ENCODE results near the gene REEP6.
A peak's percentile ranks its signal among the peaks of the same experiment; 100 is the strongest.
"Not testable (repeated sequence)": the region's sequence is repeated elsewhere in the genome, so short reads cannot be mapped to it uniquely, and the experiment has no call there.

REEP6 gene

GRCh38 chr19:1473085-1473851 lies 17.7 kb upstream of the REEP6 start:
- DNase-seq: no peak

GRCh38 chr19:1474011-1474764 lies 16.8 kb upstream of the REEP6 start:
- DNase-seq: no peak

- DNase-seq: no peak
Observed at GRCh38 chr19:1474765-1475351, 16.1 kb upstream of the REEP6 start.

- no peak for DNase-seq
Observed at GRCh38 chr19:1475751-1476437, 15.1 kb upstream of the REEP6 start.

- DNase-seq: not testable (repeated sequence)
Observed at GRCh38 chr19:1477056-1477455, 13.9 kb upstream of the REEP6 start.

GRCh38 chr19:1478934-1479707 lies 11.9 kb upstream of the REEP6 start, which contains the start of gene C19orf25:
TSS of gene C19orf25 (minus strand) at chr19:1479215. CDS start at chr19:1478903, 312 bp downstream.
- peak; percentile 94 for DNase-seq

- no peak for DNase-seq
Observed at GRCh38 chr19:1481224-1481892, 9.6 kb upstream of the REEP6 start.

- DNase-seq: no peak
Observed at GRCh38 chr19:1481893-1482360, 9.1 kb upstream of the REEP6 start.

GRCh38 chr19:1482361-1483130 lies 8.4 kb upstream of the REEP6 start:
- no peak for DNase-seq

- DNase-seq: no peak
Observed at GRCh38 chr19:1483131-1483978, 7.6 kb upstream of the REEP6 start.

- no peak for DNase-seq
Observed at GRCh38 chr19:1483979-1484428, 7.0 kb upstream of the REEP6 start.

GRCh38 chr19:1486720-1487575 lies 4.0 kb upstream of the REEP6 start:
- no peak for DNase-seq

GRCh38 chr19:1487576-1488281 lies 3.3 kb upstream of the REEP6 start:
- DNase-seq: no peak

- no peak for DNase-seq
Observed at GRCh38 chr19:1488282-1488601, 2.7 kb upstream of the REEP6 start.

- no peak for DNase-seq
Observed at GRCh38 chr19:1489463-1490310, 1.3 kb upstream of the REEP6 start.

- peak; percentile 98 for DNase-seq
Observed at GRCh38 chr19:1490311-1491113, 469 bp upstream of the REEP6 start, which contains the start of gene PCSK4. TSS of gene PCSK4 (minus strand) at chr19:1490350. CDS start at chr19:1490346, 4 bp downstream.

Data from activated CD8-positive, alpha-beta memory T cell treated with anti-CD3 and anti-CD28 coated beads, Interleukin-2, amount 50 U/mL, for 48 hours (primary cell).